MCF 10A (cell line): ENCODE results near the gene DDX20. TPM values are rescaled to one million over a fixed set of nuclear protein-coding genes. Genes with fewer than 3 reads are reported as not detected.

Experiments
- BruUV-seq: library from RNA; stranded (reverse); fragments of 400-500 nt; replicated peaks from 2 replicates; lab custom pipeline; 2021; lab: Mats Ljungman, UMichigan
- CTCF ChIA-PET: fragments of 300-600 bp; sonication (Branson Sonifier 250); formaldehyde crosslinking; extraction: SDS; loops from one replicate; lab custom pipeline; 2021; ENCODE audit warnings: antibody characterized with exemption, inconsistent platforms; lab: Yijun Ruan, JAX
- POLR2A ChIA-PET: fragments of 300-600, 350-650 bp; sonication (Branson Sonifier 250); formaldehyde crosslinking; extraction: SDS; loops from one replicate; lab custom pipeline; 2020; ENCODE audit warnings: antibody characterized with exemption, inconsistent platforms; lab: Yijun Ruan, JAX
- DNase-seq: peaks from one replicate; pipeline ENCODE4 v3.0.0-alpha.2; 2018; ENCODE audit not compliant: unreplicated experiment
- H3K27ac Mint-ChIP-seq: one replicate; pipeline ENCODE4 v1.8.0; 2022; ENCODE audit warnings: mild to moderate bottlenecking, low read depth, mixed read lengths; ENCODE audit not compliant: unreplicated experiment
- H3K27me3 Mint-ChIP-seq: one replicate; pipeline ENCODE4 v1.8.0; 2022; ENCODE audit warnings: mixed read lengths; ENCODE audit not compliant: insufficient read depth, unreplicated experiment
- H3K36me3 Mint-ChIP-seq: one replicate; pipeline ENCODE4 v1.8.0; 2022; ENCODE audit warnings: mild to moderate bottlenecking, moderate library complexity, mixed read lengths; ENCODE audit not compliant: insufficient read depth, unreplicated experiment
- H3K4me1 Mint-ChIP-seq: one replicate; pipeline ENCODE4 v1.8.0; 2022; ENCODE audit warnings: mixed read lengths; ENCODE audit not compliant: insufficient read depth, unreplicated experiment
- H3K4me3 Mint-ChIP-seq: one replicate; pipeline ENCODE4 v1.8.0; 2022; ENCODE audit warnings: mild to moderate bottlenecking, moderate library complexity, mixed read lengths; ENCODE audit not compliant: unreplicated experiment
- H3K9me3 Mint-ChIP-seq: one replicate; pipeline ENCODE4 v1.8.0; 2022; ENCODE audit warnings: mixed read lengths; ENCODE audit not compliant: unreplicated experiment
- intact Hi-C: fragments of 100-400 bp; cut with micrococcal nuclease; formaldehyde crosslinking; loops from 2 replicates; pipeline ENCODE4 v1.14.1; 2022
- total RNA-seq: library from RNA; stranded (reverse); gene quantifications from 2 replicates; pipeline ENCODE4 v1.2.3, GENCODE V29; 2022
- TF ChIP-seq, protein P1 (sequence below): fragments of 200-600 bp; IDR thresholded peaks from one replicate; pipeline ENCODE4 v1.8.0; 2022; ENCODE audit warnings: antibody characterized with exemption, mild to moderate bottlenecking; ENCODE audit not compliant: unreplicated experiment

Gene DDX20
- total RNA-seq, 1 experiment from 2014 or later = 14.8 TPM

DNA sequence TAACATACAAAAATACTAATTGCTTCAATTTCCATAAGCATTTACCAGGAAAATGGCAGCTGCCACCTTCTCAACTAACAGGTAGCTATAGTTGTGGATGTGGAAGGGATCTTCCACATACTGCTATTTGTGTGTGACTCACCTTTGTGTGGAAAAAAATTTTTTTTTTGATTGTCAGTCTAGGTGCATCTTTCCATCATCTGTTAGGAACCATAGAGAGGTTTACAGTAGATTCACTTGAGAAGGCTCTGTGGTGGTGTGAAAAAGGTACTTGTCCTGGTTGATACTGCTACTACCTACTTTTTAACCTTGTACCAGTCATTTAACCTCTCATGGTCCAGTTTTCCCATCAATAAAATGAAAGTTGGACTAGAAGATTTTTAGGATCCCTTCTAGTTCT is 12.9 kb downstream of the DDX20 start:
- no peak overlapping the region for H3K4me3 Mint-ChIP-seq
- H3K36me3 Mint-ChIP-seq = peaks cover 45% of the 10 kb centered on the region
- ChIA-PET POLR2A (interaction anchor here (0.7 to 4.0 kb wide), 6 partner anchors 13 to 260 kb away, joined by 3 to 23 read pairs (median 4); partner anchors contain the start of genes DDX20 and INKA2), CTCF (interaction anchor here (0.8 to 8.4 kb wide), 24 partner anchors 8 to 421 kb away, joined by 3 to 73 read pairs (median 4); partner anchors contain the start of genes INKA2 and KCND3)
- H3K4me1 Mint-ChIP-seq = no peaks in the 10 kb centered on the region
- H3K27ac Mint-ChIP-seq = no peak overlapping the region
- H3K27me3 Mint-ChIP-seq = no peaks in the 10 kb centered on the region
- no TSS peak for BruUV-seq
- H3K9me3 Mint-ChIP-seq = no peaks in the 10 kb centered on the region
- TF ChIP-seq, protein P1, sequence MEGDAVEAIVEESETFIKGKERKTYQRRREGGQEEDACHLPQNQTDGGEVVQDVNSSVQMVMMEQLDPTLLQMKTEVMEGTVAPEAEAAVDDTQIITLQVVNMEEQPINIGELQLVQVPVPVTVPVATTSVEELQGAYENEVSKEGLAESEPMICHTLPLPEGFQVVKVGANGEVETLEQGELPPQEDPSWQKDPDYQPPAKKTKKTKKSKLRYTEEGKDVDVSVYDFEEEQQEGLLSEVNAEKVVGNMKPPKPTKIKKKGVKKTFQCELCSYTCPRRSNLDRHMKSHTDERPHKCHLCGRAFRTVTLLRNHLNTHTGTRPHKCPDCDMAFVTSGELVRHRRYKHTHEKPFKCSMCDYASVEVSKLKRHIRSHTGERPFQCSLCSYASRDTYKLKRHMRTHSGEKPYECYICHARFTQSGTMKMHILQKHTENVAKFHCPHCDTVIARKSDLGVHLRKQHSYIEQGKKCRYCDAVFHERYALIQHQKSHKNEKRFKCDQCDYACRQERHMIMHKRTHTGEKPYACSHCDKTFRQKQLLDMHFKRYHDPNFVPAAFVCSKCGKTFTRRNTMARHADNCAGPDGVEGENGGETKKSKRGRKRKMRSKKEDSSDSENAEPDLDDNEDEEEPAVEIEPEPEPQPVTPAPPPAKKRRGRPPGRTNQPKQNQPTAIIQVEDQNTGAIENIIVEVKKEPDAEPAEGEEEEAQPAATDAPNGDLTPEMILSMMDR = no peak
- no peak for DNase-seq
- intact Hi-C loops = loop anchor here (1.0 to 10.0 kb wide), 5 partner anchors 53 to 287 kb away; no protein-coding TSS in a partner anchor

DNA sequence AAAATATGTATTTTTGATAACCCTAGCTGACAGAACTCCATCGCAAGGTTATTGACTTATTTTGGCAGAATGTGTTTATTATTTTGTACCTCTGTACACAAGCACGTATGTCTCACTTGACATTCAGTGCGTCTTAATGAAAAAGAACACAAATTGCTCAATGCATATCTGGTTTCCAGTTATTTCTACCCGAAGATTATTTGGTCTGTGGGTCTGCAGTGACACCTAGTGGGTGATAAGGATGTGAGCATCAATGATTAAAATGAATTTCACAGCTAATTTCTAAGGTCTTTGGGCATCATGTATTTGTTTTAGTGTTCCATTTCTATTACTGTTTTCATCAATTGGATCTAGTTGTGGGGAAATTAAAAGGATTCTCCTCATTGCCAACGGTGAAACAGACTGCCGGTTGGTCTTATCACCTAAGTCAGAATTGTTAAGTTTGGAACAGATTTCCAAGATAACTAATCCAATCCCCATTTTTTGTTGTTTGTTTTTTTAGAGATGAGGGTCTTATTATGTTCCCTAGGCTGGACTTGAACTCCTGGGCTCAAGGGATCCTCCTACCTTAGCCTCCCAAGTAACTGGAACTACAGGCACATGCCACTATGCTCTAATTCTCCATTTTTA is 13.9 kb downstream of the DDX20 start:
- H3K9me3 Mint-ChIP-seq = no peaks in the 10 kb centered on the region
- POLR2A ChIA-PET = interaction anchor here (0.8 to 4.0 kb wide), 6 partner anchors 9 to 261 kb away, joined by 3 to 23 read pairs (median 4); partner anchors contain the start of genes DDX20 and INKA2
- intact Hi-C loops = loop anchor here (1.0 to 10.0 kb wide), 5 partner anchors 54 to 288 kb away; no protein-coding TSS in a partner anchor
- no peak overlapping the region for H3K27ac Mint-ChIP-seq
- BruUV-seq = no TSS peak
- no peaks in the 10 kb centered on the region for H3K27me3 Mint-ChIP-seq
- no peaks in the 10 kb centered on the region for H3K4me1 Mint-ChIP-seq
- peaks cover 35% of the 10 kb centered on the region for H3K36me3 Mint-ChIP-seq
- TF ChIP-seq, protein P1 = peak; percentile 81
- CTCF ChIA-PET = interaction anchor here (0.5 to 8.4 kb wide), 33 partner anchors 9 to 629 kb away, joined by 3 to 73 read pairs (median 3); no protein-coding TSS in a partner anchor
- peak; percentile 84 for DNase-seq
- no peak overlapping the region for H3K4me3 Mint-ChIP-seq

DNA sequence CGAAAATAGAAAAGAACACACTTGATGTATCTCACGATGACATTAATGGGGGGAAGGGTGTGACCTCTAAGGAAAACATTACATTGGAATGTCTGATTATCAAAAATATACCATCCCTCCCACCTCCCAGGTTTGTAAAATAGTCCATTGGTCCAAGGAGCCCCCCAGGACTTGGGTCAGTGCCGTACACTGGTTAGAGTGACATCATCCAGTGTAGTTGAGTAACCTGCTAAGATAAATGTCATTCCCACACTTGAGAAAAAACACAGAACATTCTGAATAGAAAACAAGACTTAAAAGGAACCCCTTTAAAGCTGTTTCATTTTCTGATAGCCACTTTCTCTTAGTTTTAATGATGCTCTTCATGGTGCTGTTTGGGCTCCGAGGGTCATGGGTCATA is 15.2 kb downstream of the DDX20 start:
- peaks cover 22% of the 10 kb centered on the region for H3K36me3 Mint-ChIP-seq
- no peaks in the 10 kb centered on the region for H3K27me3 Mint-ChIP-seq
- POLR2A ChIA-PET = no interaction called here
- intact Hi-C loops = no loop called here
- no peak overlapping the region for H3K4me3 Mint-ChIP-seq
- DNase-seq = no peak
- no peak overlapping the region for H3K27ac Mint-ChIP-seq
- H3K9me3 Mint-ChIP-seq = no peaks in the 10 kb centered on the region
- no TSS peak for BruUV-seq
- TF ChIP-seq, protein P1 = no peak
- no peaks in the 10 kb centered on the region for H3K4me1 Mint-ChIP-seq
- CTCF ChIA-PET = interaction anchor here (0.6 to 1.4 kb wide), 8 partner anchors 10 to 330 kb away, joined by 3 to 8 read pairs (median 3); no protein-coding TSS in a partner anchor

DNA sequence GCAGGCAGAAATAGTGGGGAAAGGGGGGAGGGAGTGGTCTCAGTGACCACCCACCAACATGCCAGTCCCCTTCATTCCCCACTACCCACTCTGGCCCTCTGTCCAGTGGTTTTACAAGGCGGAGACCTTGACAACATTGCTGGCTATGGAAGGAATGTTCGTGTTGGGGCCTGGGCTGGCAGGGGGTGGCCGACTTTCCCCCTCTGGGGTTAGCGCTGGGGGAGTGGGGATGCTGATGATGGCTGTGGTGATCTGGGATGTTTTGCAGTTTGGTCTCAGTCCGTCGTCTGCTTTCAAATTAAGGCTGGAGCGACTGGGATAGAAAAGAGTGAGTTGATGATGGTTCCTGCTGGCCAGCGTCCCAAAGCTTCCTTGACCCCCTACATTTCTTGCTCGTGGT is 20.3 kb downstream of the DDX20 start:
- CTCF ChIA-PET = no interaction called here
- POLR2A ChIA-PET = no interaction called here
- no peak for DNase-seq
- no TSS peak for BruUV-seq
- H3K9me3 Mint-ChIP-seq = no peaks in the 10 kb centered on the region
- no peaks in the 10 kb centered on the region for H3K36me3 Mint-ChIP-seq
- H3K4me3 Mint-ChIP-seq = no peak overlapping the region
- intact Hi-C loops = no loop called here
- H3K27ac Mint-ChIP-seq = no peak overlapping the region
- H3K27me3 Mint-ChIP-seq = peaks cover 27% of the 10 kb centered on the region
- TF ChIP-seq, protein P1 = no peak
- no peaks in the 10 kb centered on the region for H3K4me1 Mint-ChIP-seq
